ENCODE measurements around the gene KCNK15. TPM values are rescaled to one million over a fixed set of nuclear protein-coding genes. Genes with fewer than 3 reads are reported as not detected.

KCNK15 gene
- polyA plus RNA-seq, 3 donors: 0.03 TPM; not detected in 2

GRCh38 chr20:44743080-44743701 is 2.5 kb upstream of the KCNK15 start:
- Mint-ChIP-seq H3K36me3 (peaks cover 4 to 8% of the 10 kb centered on the region in 2 donors), H3K9me3 (peaks cover 3 to 16% (median 10%) of the 10 kb centered on the region in 7 donors), H3K27ac (peak overlapping the region in 1 of 7 donors; percentile 59), H3K27me3 (ENCODE audit: low read depth in 3 of 3) (peaks cover 34 to 46% (median 37%) of the 10 kb centered on the region in 3 donors), H3K4me3 (no peak overlapping the region), H3K4me1 (peaks cover 13% of the 10 kb centered on the region)
- Histone ChIP-seq H4K20me1 (ENCODE audit: insufficient read depth, low read length) (no peaks in the 10 kb centered on the region), H3K4me2 (replicated peaks; ENCODE audit: extremely low read depth, low read length, poor library complexity, severe bottlenecking) (no peak overlapping the region), H2AFZ (ENCODE audit: insufficient read depth, low read depth, low read length, poor library complexity, severe bottlenecking) (no peak overlapping the region), H3K36me3 (replicated peaks in 1 of 2; ENCODE audit: control insufficient read depth in 1 of 2, insufficient read depth in 2 of 2, low read length in 2 of 2) (no peaks in the 10 kb centered on the region), H3K27ac (ENCODE audit: low read depth in 1 of 2, low read length in 2 of 2) (no peak overlapping the region), H3K27me3 (ENCODE audit: control insufficient read depth in 2 of 2, insufficient read depth in 2 of 2, low read length in 2 of 2) (peaks cover 15 to 36% of the 10 kb centered on the region in 2 donors), H3K9me3 (replicated peaks in 1 of 2; ENCODE audit: control insufficient read depth in 1 of 2, insufficient read depth in 1 of 2, low read length in 2 of 2) (peaks cover 4 to 9% of the 10 kb centered on the region in 2 donors), H3K4me1 (ENCODE audit: control insufficient read depth in 1 of 2, insufficient read depth in 2 of 2, low read length in 2 of 2) (peaks cover 6 to 11% of the 10 kb centered on the region in 2 donors), H3K9ac (ENCODE audit: insufficient read depth, low read length, poor library complexity, severe bottlenecking) (no peak overlapping the region), H3K4me3 (replicated peaks in 1 of 3; ENCODE audit: low read depth in 2 of 3, low read length in 3 of 3) (no peak overlapping the region), H3K79me2 (ENCODE audit: insufficient read depth, low read length) (no peaks in the 10 kb centered on the region)
- no peak for DNase-seq
- TF ChIP-seq, protein P1, sequence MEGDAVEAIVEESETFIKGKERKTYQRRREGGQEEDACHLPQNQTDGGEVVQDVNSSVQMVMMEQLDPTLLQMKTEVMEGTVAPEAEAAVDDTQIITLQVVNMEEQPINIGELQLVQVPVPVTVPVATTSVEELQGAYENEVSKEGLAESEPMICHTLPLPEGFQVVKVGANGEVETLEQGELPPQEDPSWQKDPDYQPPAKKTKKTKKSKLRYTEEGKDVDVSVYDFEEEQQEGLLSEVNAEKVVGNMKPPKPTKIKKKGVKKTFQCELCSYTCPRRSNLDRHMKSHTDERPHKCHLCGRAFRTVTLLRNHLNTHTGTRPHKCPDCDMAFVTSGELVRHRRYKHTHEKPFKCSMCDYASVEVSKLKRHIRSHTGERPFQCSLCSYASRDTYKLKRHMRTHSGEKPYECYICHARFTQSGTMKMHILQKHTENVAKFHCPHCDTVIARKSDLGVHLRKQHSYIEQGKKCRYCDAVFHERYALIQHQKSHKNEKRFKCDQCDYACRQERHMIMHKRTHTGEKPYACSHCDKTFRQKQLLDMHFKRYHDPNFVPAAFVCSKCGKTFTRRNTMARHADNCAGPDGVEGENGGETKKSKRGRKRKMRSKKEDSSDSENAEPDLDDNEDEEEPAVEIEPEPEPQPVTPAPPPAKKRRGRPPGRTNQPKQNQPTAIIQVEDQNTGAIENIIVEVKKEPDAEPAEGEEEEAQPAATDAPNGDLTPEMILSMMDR (IDR thresholded peaks at IDR 0.05): no peak
- WGBS (ENCODE audit: insufficient coverage): 40% methylated on average over 1 of the region's 7 CpGs
- intact Hi-C loops (cut with micrococcal nuclease): no loop called here

- H3K36me3 ChIP-seq (replicated peaks in 1 of 2; ENCODE audit: control insufficient read depth in 1 of 2, insufficient read depth in 2 of 2, low read length in 2 of 2): no peaks in the 10 kb centered on the region
- no peak overlapping the region for H2AFZ ChIP-seq (ENCODE audit: insufficient read depth, low read depth, low read length, poor library complexity, severe bottlenecking)
- H3K4me1 Mint-ChIP-seq: peaks cover 13% of the 10 kb centered on the region
- H3K9me3 Mint-ChIP-seq: peaks cover 0 to 13% (median 5%) of the 10 kb centered on the region in 7 donors
- peaks cover 4 to 8% of the 10 kb centered on the region in 2 donors for H3K36me3 Mint-ChIP-seq
- peaks cover 34 to 52% (median 37%) of the 10 kb centered on the region in 3 donors for H3K27me3 Mint-ChIP-seq (ENCODE audit: low read depth in 3 of 3)
- no peaks in the 10 kb centered on the region for H3K79me2 ChIP-seq (ENCODE audit: insufficient read depth, low read length)
- no peak overlapping the region for H3K9ac ChIP-seq (ENCODE audit: insufficient read depth, low read length, poor library complexity, severe bottlenecking)
- TF ChIP-seq, protein P1 (IDR thresholded peaks at IDR 0.05): no peak
- H3K27ac ChIP-seq (ENCODE audit: low read depth in 1 of 2, low read length in 2 of 2): no peak overlapping the region
- H3K27ac Mint-ChIP-seq: peak overlapping the region in 1 of 7 donors; percentile 32
- no peak overlapping the region for H3K4me3 ChIP-seq (replicated peaks in 1 of 3; ENCODE audit: low read depth in 2 of 3, low read length in 3 of 3)
- H3K4me3 Mint-ChIP-seq: peak overlapping the region in 1 of 2 donors; percentile 73
- H3K27me3 ChIP-seq (ENCODE audit: control insufficient read depth in 2 of 2, insufficient read depth in 2 of 2, low read length in 2 of 2): peaks cover 15 to 37% of the 10 kb centered on the region in 2 donors
- intact Hi-C loops (cut with micrococcal nuclease): no loop called here
- H3K4me2 ChIP-seq (replicated peaks; ENCODE audit: extremely low read depth, low read length, poor library complexity, severe bottlenecking): no peak overlapping the region
- no peak for DNase-seq
- H3K9me3 ChIP-seq (replicated peaks in 1 of 2; ENCODE audit: control insufficient read depth in 1 of 2, insufficient read depth in 1 of 2, low read length in 2 of 2): peaks cover under 1 to 9% of the 10 kb centered on the region in 2 donors
- WGBS (ENCODE audit: insufficient coverage): 94% methylated on average over 6 of the region's 12 CpGs
- H4K20me1 ChIP-seq (ENCODE audit: insufficient read depth, low read length): no peaks in the 10 kb centered on the region
- H3K4me1 ChIP-seq (ENCODE audit: control insufficient read depth in 1 of 2, insufficient read depth in 2 of 2, low read length in 2 of 2): peaks cover 6 to 11% of the 10 kb centered on the region in 2 donors
Observed at GRCh38 chr20:44743916-44744655, 1.6 kb upstream of the KCNK15 start.
